Right lobe of liver (tissue), 6 donors: Measurements from ENCODE around the gene MYRF. TPM values are rescaled to one million over a fixed set of nuclear protein-coding genes. Genes with fewer than 3 reads are reported as not detected.

ENCODE experiments used
- ATAC-seq, 4 donors: fragments of 200-7000 bp; cut with Tn5 transposase; one replicate each; pipeline ENCODE4 v1.9.1; 2020; ENCODE audit warnings: mild to moderate bottlenecking in 4 of 4, moderate library complexity in 4 of 4
- DNase-seq, 3 donors: peaks; one replicate each; pipeline ENCODE4 v3.0.0-alpha.2; 2020
- H3K27ac ChIP-seq, 3 donors: fragments of 200-600 bp; one replicate each; pipeline ENCODE4 v1.8.0; 2022
- H3K27me3 ChIP-seq, 2 donors: fragments of 200-600 bp; one replicate each; pipeline ENCODE4 v1.8.0; 2022
- H3K36me3 ChIP-seq, 4 donors: fragments of 200-600 bp; sonication (generic) in 1 of 4; one replicate each; pipeline versions ENCODE4 v1.5.1 to v1.8.0; 2017 to 2022; ENCODE audit warnings: control low read depth in 1 of 4
- H3K4me1 ChIP-seq, 4 donors: fragments of 200-600 bp; sonication (generic) in 1 of 4; one replicate each; pipeline versions ENCODE4 v1.5.1 to v1.8.0; 2017 to 2022; ENCODE audit warnings: control low read depth in 1 of 4
- H3K4me3 ChIP-seq, 3 donors: fragments of 200-600 bp; one replicate each; pipeline ENCODE4 v1.8.0; 2022
- H3K9me3 ChIP-seq, 4 donors: fragments of 200-600 bp; sonication (generic) in 1 of 4; one replicate each; pipeline versions ENCODE4 v1.5.1 to v1.8.0; 2017 to 2022; ENCODE audit warnings: control low read depth in 1 of 4
- CTCF ChIP-seq, 4 donors: fragments of 200-600 bp in 3 of 4; fragments of 450-650 bp in 1 of 4; IDR thresholded peaks; one replicate each; pipeline versions ENCODE4 v1.5.1 to v1.8.0; 2016 to 2022; ENCODE audit warnings: antibody characterized with exemption in 4 of 4, mild to moderate bottlenecking in 2 of 4
- POLR2A ChIP-seq: fragments of 450-650 bp; IDR thresholded peaks from one replicate; pipeline ENCODE4 v1.6.1; 2017; ENCODE audit warnings: antibody characterized with exemption, mild to moderate bottlenecking
- WGBS: methylation state at CpG from one replicate; pipeline ENCODE4 v1.1.6; 2018; ENCODE audit warnings: low coverage, low lambda C conversion rate; ENCODE audit not compliant: insufficient coverage; ENCODE audit errors: missing lambda C conversion rate; 5-methylcytosine and 5-hydroxymethylcytosine counted together
- intact Hi-C, 2 donors: fragments of 100-400 bp; cut with DNase I; formaldehyde crosslinking; loops; one replicate each; pipeline versions ENCODE4 v1.11.2 to v1.14.1; 2022
- total RNA-seq, 6 experiments: library from RNA; depleted of rRNA in 2 of 6; stranded (reverse); fragments of >200 nt in 2 of 6; fragmentation: NEBNext Ultra II Directional in 3 of 6; extraction: Animal tissue kit (Norgen Biotek cat#: 25700) in 3 of 6; gene quantifications; one replicate each; pipeline versions ENCODE4 v1.1.0 to v1.2.4, GENCODE V29; 2016 to 2023
- donor health status: DM: no; HTN: yes; CAD: no.
- donor health status: DM: no; HTN: no; CAD: no.
- donor health status: DM: no; HTN: no; CAD: no.
- donor health status: DM: no; HTN: yes; CAD: no.
- donor health status: DM: no; HTN: yes; CAD: no.

MYRF gene
- total RNA-seq, 6 experiments from 2014 or later = 7.6 to 16.4 (median 11.6) TPM

- no peaks in the 10 kb centered on the region for H3K4me1 ChIP-seq
- intact Hi-C loops = no loop called here
- no peak for TF ChIP-seq POLR2A
- 91% methylated on average over 3 of the region's 8 CpGs for WGBS
- H3K9me3 ChIP-seq = no peaks in the 10 kb centered on the region
- H3K36me3 ChIP-seq = peaks cover 0 to 27% (median 10%) of the 10 kb centered on the region in 4 donors
- no peak overlapping the region for H3K27ac ChIP-seq
- ATAC-seq (no peak), DNase-seq (no peak)
- H3K27me3 ChIP-seq = no peaks in the 10 kb centered on the region
- H3K4me3 ChIP-seq = no peak overlapping the region
Observed at GRCh38 chr11:61810671-61811175, 58.3 kb downstream of the MYRF start.

- no peak for DNase-seq
- intact Hi-C loops = no loop called here
- Histone ChIP-seq H3K27me3 (no peaks in the 10 kb centered on the region), H3K36me3 (peaks cover 0 to 27% (median 10%) of the 10 kb centered on the region in 4 donors), H3K9me3 (no peaks in the 10 kb centered on the region), H3K27ac (no peak overlapping the region), H3K4me3 (no peak overlapping the region), H3K4me1 (no peaks in the 10 kb centered on the region)
- ATAC-seq = no peak
- 55% methylated on average over 5 of the region's 5 CpGs for WGBS
- no peak for TF ChIP-seq POLR2A
- TF ChIP-seq CTCF (IDR thresholded peaks at IDR 0.05) = no peak
Observed at GRCh38 chr11:61811831-61812230, 59.4 kb downstream of the MYRF start.

- no peaks in the 10 kb centered on the region for H3K27me3 ChIP-seq
- TF ChIP-seq POLR2A (no peak), CTCF (IDR thresholded peaks at IDR 0.05) (no peak)
- ATAC-seq (no peak), DNase-seq (no peak)
- H3K9me3 ChIP-seq = no peaks in the 10 kb centered on the region
- no peak overlapping the region for H3K4me3 ChIP-seq
- H3K4me1 ChIP-seq = no peaks in the 10 kb centered on the region
- 33% methylated on average over 1 of the region's 4 CpGs for WGBS
- no peak overlapping the region for H3K27ac ChIP-seq
- intact Hi-C loops = no loop called here
- peaks cover 0 to 23% (median 10%) of the 10 kb centered on the region in 4 donors for H3K36me3 ChIP-seq
Observed at GRCh38 chr11:61812736-61813411, 60.4 kb downstream of the MYRF start.

GRCh38 chr11:61814247-61814957, 62.0 kb downstream of the MYRF start:
- no peak for TF ChIP-seq POLR2A
- no peak for TF ChIP-seq CTCF (IDR thresholded peaks at IDR 0.05)
- intact Hi-C loops = no loop called here
- no peak for ATAC-seq
- Histone ChIP-seq H3K9me3 (no peaks in the 10 kb centered on the region), H3K4me1 (no peaks in the 10 kb centered on the region), H3K4me3 (peak overlapping the region; percentile 15 to 68 (median 64)), H3K36me3 (peaks cover 0 to 20% (median 9%) of the 10 kb centered on the region in 4 donors), H3K27ac (peak overlapping the region; percentile 42 to 95 (median 52)), H3K27me3 (no peaks in the 10 kb centered on the region)
- WGBS = 73% methylated on average over 11 of the region's 16 CpGs
- DNase-seq = no peak
